Measurements from ENCODE around the gene HFE.
A peak's percentile ranks its signal among the peaks of the same experiment; 100 is the strongest.
"Not testable (repeated sequence)": the region's sequence is repeated elsewhere in the genome, so short reads cannot be mapped to it uniquely, and the experiment has no call there.

The HFE gene

GRCh38 chr6:26078066-26078465 is 9.2 kb upstream of the HFE start:
- H3K4me3 ChIP-seq; H3K36me3 ChIP-seq (replicated peaks); H3K4me1 ChIP-seq; H3K9me3 ChIP-seq; in situ Hi-C loops (cut with MboI; ENCODE audit: low sequenced_read_pairs); H3K27me3 ChIP-seq (ENCODE audit: low read depth): not testable (repeated sequence)
- DNase-seq (ENCODE audit: low spot score in 2 of 2): peak in 1 of 2 experiments; percentile 19

DNA sequence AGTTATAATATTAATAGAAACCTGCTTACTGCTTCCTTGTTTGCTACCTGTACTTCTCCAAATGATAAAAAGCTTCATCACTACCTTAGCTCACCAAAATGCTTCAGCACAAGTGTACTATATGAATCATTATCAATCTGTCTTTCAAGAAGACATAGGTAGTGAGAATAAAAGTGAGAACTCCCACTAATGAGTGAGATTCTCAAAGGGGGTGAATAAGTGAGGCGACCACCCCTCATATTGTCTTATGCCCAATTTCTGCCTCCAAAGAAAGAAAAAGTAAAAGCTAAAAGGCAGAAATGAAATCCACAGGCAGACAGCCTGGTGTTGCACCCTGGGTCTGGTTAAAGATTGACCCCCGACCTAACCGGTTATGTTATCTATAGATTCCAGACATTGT is 6.1 kb upstream of the HFE start:
- H3K27me3 ChIP-seq (ENCODE audit: low read depth); H3K4me3 ChIP-seq; H3K4me1 ChIP-seq; in situ Hi-C loops (cut with MboI; ENCODE audit: low sequenced_read_pairs); DNase-seq (ENCODE audit: low spot score in 2 of 2); H3K36me3 ChIP-seq (replicated peaks); H3K9me3 ChIP-seq: not testable (repeated sequence)

GRCh38 chr6:26086211-26086610 is 1.0 kb upstream of the HFE start:
- H3K27me3 ChIP-seq (ENCODE audit: low read depth): no peaks in the 10 kb centered on the region
- H3K4me3 ChIP-seq: no peak overlapping the region
- no peaks in the 10 kb centered on the region for H3K9me3 ChIP-seq
- no peak for DNase-seq (ENCODE audit: low spot score in 2 of 2)
- no peaks in the 10 kb centered on the region for H3K4me1 ChIP-seq
- no peaks in the 10 kb centered on the region for H3K36me3 ChIP-seq (replicated peaks)
- in situ Hi-C loops (cut with MboI; ENCODE audit: low sequenced_read_pairs): no loop called here

- no peaks in the 10 kb centered on the region for H3K36me3 ChIP-seq (replicated peaks)
- in situ Hi-C loops (cut with MboI; ENCODE audit: low sequenced_read_pairs): no loop called here
- H3K27me3 ChIP-seq (ENCODE audit: low read depth): no peaks in the 10 kb centered on the region
- no peaks in the 10 kb centered on the region for H3K4me1 ChIP-seq
- no peak for DNase-seq (ENCODE audit: low spot score in 2 of 2)
- no peak overlapping the region for H3K4me3 ChIP-seq
- H3K9me3 ChIP-seq: no peaks in the 10 kb centered on the region
Observed at GRCh38 chr6:26088344-26088743, 1.1 kb downstream of the HFE start.

DNA sequence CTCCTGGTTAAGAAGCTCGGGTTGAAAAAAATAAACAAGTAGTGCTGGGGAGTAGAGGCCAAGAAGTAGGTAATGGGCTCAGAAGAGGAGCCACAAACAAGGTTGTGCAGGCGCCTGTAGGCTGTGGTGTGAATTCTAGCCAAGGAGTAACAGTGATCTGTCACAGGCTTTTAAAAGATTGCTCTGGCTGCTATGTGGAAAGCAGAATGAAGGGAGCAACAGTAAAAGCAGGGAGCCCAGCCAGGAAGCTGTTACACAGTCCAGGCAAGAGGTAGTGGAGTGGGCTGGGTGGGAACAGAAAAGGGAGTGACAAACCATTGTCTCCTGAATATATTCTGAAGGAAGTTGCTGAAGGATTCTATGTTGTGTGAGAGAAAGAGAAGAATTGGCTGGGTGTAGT is 2.0 kb downstream of the HFE start:
- DNase-seq (ENCODE audit: low spot score in 2 of 2): no peak
- H3K4me1 ChIP-seq: no peaks in the 10 kb centered on the region
- in situ Hi-C loops (cut with MboI; ENCODE audit: low sequenced_read_pairs): no loop called here
- H3K4me3 ChIP-seq: no peak overlapping the region
- H3K27me3 ChIP-seq (ENCODE audit: low read depth): no peaks in the 10 kb centered on the region
- H3K36me3 ChIP-seq (replicated peaks): no peaks in the 10 kb centered on the region
- H3K9me3 ChIP-seq: no peaks in the 10 kb centered on the region

DNA sequence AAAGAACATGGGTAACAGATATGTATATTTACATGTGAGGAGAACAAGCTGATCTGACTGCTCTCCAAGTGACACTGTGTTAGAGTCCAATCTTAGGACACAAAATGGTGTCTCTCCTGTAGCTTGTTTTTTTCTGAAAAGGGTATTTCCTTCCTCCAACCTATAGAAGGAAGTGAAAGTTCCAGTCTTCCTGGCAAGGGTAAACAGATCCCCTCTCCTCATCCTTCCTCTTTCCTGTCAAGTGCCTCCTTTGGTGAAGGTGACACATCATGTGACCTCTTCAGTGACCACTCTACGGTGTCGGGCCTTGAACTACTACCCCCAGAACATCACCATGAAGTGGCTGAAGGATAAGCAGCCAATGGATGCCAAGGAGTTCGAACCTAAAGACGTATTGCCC is 5.2 kb downstream of the HFE start:
- Histone ChIP-seq H3K4me1 (no peaks in the 10 kb centered on the region; the same call in 1 of the 2 replicates), H3K27me3 (ENCODE audit: low read depth) (no peaks in the 10 kb centered on the region), H3K4me3 (no peak overlapping the region), H3K36me3 (replicated peaks) (no peaks in the 10 kb centered on the region), H3K9me3 (no peaks in the 10 kb centered on the region)
- in situ Hi-C loops (cut with MboI; ENCODE audit: low sequenced_read_pairs): no loop called here
- no peak for DNase-seq (ENCODE audit: low spot score in 2 of 2)

DNA sequence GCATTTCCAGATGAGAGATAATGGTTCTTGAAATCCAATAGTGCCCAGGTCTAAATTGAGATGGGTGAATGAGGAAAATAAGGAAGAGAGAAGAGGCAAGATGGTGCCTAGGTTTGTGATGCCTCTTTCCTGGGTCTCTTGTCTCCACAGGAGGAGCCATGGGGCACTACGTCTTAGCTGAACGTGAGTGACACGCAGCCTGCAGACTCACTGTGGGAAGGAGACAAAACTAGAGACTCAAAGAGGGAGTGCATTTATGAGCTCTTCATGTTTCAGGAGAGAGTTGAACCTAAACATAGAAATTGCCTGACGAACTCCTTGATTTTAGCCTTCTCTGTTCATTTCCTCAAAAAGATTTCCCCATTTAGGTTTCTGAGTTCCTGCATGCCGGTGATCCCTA is 6.8 kb downstream of the HFE start:
- in situ Hi-C loops (cut with MboI; ENCODE audit: low sequenced_read_pairs): no loop called here
- Histone ChIP-seq H3K4me3 (no peak overlapping the region), H3K9me3 (no peaks in the 10 kb centered on the region), H3K27me3 (ENCODE audit: low read depth) (no peaks in the 10 kb centered on the region), H3K4me1 (no peaks in the 10 kb centered on the region; the same call in 1 of the 2 replicates), H3K36me3 (replicated peaks) (no peaks in the 10 kb centered on the region)
- DNase-seq (ENCODE audit: low spot score in 2 of 2): no peak

DNA sequence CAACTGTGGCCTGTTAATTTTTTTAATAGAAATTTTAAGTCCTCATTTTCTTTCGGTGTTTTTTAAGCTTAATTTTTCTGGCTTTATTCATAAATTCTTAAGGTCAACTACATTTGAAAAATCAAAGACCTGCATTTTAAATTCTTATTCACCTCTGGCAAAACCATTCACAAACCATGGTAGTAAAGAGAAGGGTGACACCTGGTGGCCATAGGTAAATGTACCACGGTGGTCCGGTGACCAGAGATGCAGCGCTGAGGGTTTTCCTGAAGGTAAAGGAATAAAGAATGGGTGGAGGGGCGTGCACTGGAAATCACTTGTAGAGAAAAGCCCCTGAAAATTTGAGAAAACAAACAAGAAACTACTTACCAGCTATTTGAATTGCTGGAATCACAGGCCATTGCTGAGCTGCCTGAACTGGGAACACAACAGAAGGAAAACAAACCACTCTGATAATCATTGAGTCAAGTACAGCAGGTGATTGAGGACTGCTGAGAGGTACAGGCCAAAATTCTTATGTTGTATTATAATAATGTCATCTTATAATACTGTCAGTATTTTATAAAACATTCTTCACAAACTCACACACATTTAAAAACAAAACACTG is 10.1 kb downstream of the HFE start:
- in situ Hi-C loops (cut with MboI; ENCODE audit: low sequenced_read_pairs): no loop called here
- H3K27me3 ChIP-seq (ENCODE audit: low read depth): no peaks in the 10 kb centered on the region
- no peaks in the 10 kb centered on the region for H3K9me3 ChIP-seq
- peak; percentile 75 to 79 for DNase-seq (ENCODE audit: low spot score in 2 of 2)
- no peaks in the 10 kb centered on the region for H3K36me3 ChIP-seq (replicated peaks)
- peaks cover 3% of the 10 kb centered on the region for H3K4me1 ChIP-seq
- H3K4me3 ChIP-seq: no peak overlapping the region

DNA sequence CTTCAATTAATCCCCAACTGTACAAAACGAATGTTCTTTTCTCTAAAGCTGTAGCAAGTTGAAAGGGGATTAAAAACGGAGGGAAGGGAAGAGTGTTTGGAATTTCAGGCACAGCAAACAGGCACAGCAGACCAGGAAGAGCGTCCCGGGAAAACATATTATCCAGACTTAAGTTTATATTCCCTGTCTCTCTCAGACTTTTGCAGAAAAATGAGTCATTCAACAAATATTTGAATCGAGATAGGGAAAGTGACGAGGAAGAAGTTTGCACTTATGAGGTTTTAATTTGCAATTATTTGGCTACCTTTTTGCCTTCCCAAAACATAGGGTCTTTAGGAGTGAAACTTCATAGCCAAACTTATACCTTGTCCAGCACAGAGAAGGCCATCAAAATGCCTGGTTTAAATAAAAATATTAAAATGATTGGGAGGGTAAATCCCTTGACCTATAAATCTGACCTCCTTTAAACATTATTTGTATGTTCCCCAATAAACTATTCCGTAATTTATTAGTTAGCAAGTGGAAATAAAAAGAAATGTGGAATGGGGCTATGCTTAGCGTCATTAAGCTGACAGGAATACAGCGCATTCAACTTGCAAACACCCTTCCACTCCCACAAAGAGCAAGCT is 16.0 kb downstream of the HFE start:
- peaks cover 21% of the 10 kb centered on the region for H3K4me1 ChIP-seq
- in situ Hi-C loops (cut with MboI; ENCODE audit: low sequenced_read_pairs): loop anchor here (5.0 kb wide), 1 partner anchor 36 kb away; no protein-coding TSS in a partner anchor
- peak; percentile 12 to 65 for DNase-seq (ENCODE audit: low spot score in 2 of 2)
- no peaks in the 10 kb centered on the region for H3K27me3 ChIP-seq (ENCODE audit: low read depth)
- H3K4me3 ChIP-seq: peak overlapping the region; percentile 5
- no peaks in the 10 kb centered on the region for H3K36me3 ChIP-seq (replicated peaks)
- H3K9me3 ChIP-seq: no peaks in the 10 kb centered on the region; the same call in none of the 2 replicates

- Histone ChIP-seq H3K36me3 (replicated peaks) (no peaks in the 10 kb centered on the region), H3K4me1 (peaks cover 21% of the 10 kb centered on the region), H3K27me3 (ENCODE audit: low read depth) (no peaks in the 10 kb centered on the region), H3K9me3 (no peaks in the 10 kb centered on the region; the same call in none of the 2 replicates), H3K4me3 (peak overlapping the region; percentile 36)
- in situ Hi-C loops (cut with MboI; ENCODE audit: low sequenced_read_pairs): loop anchor here (5.0 kb wide), 1 partner anchor 37 kb away; no protein-coding TSS in a partner anchor
- peak; percentile 90 to 96 for DNase-seq (ENCODE audit: low spot score in 2 of 2)
Observed at GRCh38 chr6:26103770-26104456, 16.7 kb downstream of the HFE start.

DNA sequence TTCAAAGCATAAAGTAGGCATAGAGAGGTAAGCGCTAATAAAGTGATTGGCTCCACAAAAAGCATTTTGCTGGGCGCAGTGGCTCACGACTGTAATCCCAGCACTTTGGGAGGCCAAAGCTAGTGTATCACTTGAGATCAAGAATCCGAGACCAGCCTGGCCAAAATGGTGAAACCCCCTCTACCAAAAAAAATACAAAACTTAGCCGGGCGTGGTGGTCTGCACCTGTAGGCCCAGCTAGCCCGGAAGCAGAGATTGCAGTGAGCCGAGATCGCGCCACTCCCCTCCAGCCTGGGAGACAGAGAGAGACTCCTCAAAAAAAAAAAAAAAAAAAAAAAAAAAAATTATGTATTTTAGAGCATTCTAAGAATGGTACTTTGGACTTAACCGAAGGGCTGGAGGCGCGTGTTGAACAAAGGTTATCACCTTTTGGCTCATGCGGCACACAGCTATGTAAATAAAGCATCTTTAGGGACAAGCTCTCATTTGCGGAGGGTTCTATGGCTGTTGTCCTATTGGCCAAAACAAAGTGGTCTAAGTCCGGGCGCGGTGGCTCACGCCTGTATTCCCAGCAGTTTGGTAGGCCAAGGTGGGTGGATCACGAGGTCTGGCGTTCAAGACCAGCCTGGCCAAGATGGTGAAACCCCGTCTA is 17.4 kb downstream of the HFE start:
- DNase-seq (ENCODE audit: low spot score in 2 of 2): peak; percentile 30 to 63
- H3K9me3 ChIP-seq: no peaks in the 10 kb centered on the region; the same call in none of the 2 replicates
- peak overlapping the region; percentile 36 for H3K4me3 ChIP-seq
- H3K27me3 ChIP-seq (ENCODE audit: low read depth): no peaks in the 10 kb centered on the region
- no peaks in the 10 kb centered on the region for H3K36me3 ChIP-seq (replicated peaks)
- H3K4me1 ChIP-seq: peaks cover 21% of the 10 kb centered on the region
- in situ Hi-C loops (cut with MboI; ENCODE audit: low sequenced_read_pairs): loop anchor here (5.0 kb wide), 1 partner anchor 37 kb away; no protein-coding TSS in a partner anchor

DNA sequence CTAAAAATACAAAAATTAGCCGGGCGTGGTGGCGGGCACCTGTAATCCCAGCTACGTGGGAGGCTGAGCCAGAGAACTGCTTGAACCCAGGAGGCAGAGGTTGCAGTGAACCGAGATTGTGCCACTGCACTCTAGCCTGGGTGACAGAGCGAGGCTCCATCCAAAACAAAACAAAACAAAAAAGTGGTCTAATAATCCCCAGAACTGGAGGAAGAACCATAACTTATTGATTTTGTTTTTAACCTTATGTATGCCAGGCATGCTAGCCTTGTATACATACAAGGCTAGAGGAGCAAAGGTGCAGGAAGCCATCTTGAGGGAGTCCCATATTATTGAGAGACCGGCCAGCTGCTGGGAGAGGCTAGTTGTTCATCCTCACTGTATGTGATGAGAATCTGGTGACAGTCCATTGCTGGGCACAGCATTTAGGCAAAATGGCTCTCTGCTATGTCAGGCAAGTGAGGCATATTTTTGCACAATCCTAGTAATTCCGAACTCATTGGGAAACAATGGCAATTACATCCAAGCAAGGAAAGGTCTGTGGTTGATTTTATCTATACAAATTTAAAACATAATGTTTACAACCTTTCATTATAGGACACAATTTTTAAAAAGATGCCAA is 18.0 kb downstream of the HFE start:
- Histone ChIP-seq H3K4me1 (peaks cover 21% of the 10 kb centered on the region), H3K36me3 (replicated peaks) (no peaks in the 10 kb centered on the region), H3K4me3 (no peak overlapping the region), H3K9me3 (no peaks in the 10 kb centered on the region; the same call in none of the 2 replicates), H3K27me3 (ENCODE audit: low read depth) (no peaks in the 10 kb centered on the region)
- DNase-seq (ENCODE audit: low spot score in 2 of 2): no peak
- in situ Hi-C loops (cut with MboI; ENCODE audit: low sequenced_read_pairs): no loop called here

DNA sequence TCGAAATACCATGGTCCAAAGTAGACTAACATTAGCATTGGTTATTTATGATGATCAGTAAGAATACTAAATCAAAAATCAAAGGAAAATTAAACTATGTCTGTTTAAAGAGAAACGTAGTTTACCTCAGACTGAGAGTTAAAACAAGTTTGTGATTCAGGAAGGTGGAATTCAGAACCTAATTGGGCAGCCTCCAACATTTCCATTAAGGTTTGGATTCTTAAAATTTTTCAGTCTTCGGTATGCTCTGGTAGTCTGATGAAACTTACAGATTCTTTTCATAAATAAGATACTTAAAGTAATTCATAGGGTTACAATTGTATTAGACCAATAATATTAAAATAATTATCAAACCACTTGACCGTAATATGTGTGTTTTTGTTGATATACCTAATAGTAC is 18.6 kb downstream of the HFE start:
- Histone ChIP-seq H3K4me1 (peaks cover 21% of the 10 kb centered on the region), H3K36me3 (replicated peaks) (no peaks in the 10 kb centered on the region), H3K4me3 (no peak overlapping the region), H3K27me3 (ENCODE audit: low read depth) (no peaks in the 10 kb centered on the region), H3K9me3 (no peaks in the 10 kb centered on the region; the same call in none of the 2 replicates)
- in situ Hi-C loops (cut with MboI; ENCODE audit: low sequenced_read_pairs): no loop called here
- no peak for DNase-seq (ENCODE audit: low spot score in 2 of 2)
